ENCODE results near the gene VEGFB. TPM values are rescaled to one million over a fixed set of nuclear protein-coding genes. Genes with fewer than 3 reads are reported as not detected.

The VEGFB gene
- total and polyA plus RNA-seq, 8 donors, result 72.9 to 132 (median 86.6) TPM

GRCh38 chr11:64267207-64267945 lies 33.0 kb downstream of the VEGFB start:
- ATAC-seq (no peak), DNase-seq (peak in 1 of 4 donors; percentile 85)
- H3K27ac ChIP-seq, result peak overlapping the region; percentile 97 to 100
- TF ChIP-seq CTCF (IDR thresholded peaks at IDR 0.05), result no peak
- H3K27me3 ChIP-seq, result no peaks in the 10 kb centered on the region
- no peak overlapping the region for H3K4me3 ChIP-seq
- intact Hi-C loops (cut with DNase I), result no loop called here
- H3K36me3 ChIP-seq, result peaks cover 0 to 50% of the 10 kb centered on the region in 2 donors
- H3K9me3 ChIP-seq, result no peaks in the 10 kb centered on the region
- peaks cover 13 to 35% of the 10 kb centered on the region in 2 donors for H3K4me1 ChIP-seq

- peak overlapping the region; percentile 71 to 81 for H3K4me3 ChIP-seq
- H3K9me3 ChIP-seq, result no peaks in the 10 kb centered on the region
These were observed 33.9 kb downstream of the VEGFB start for GRCh38 chr11:64268025-64268892.

GRCh38 chr11:64268893-64269539 lies 34.6 kb downstream of the VEGFB start:
- TF ChIP-seq CTCF (IDR thresholded peaks at IDR 0.05), result no peak
- ATAC-seq, result peak; percentile 14
- DNase-seq, result peak in 3 of 4 donors; percentile 30 to 90 (median 79)
- H3K4me1 ChIP-seq, result peaks cover 13 to 44% of the 10 kb centered on the region in 2 donors
- H3K4me3 ChIP-seq, result peak overlapping the region; percentile 71 to 81
- H3K27me3 ChIP-seq, result no peaks in the 10 kb centered on the region
- H3K27ac ChIP-seq, result peak overlapping the region; percentile 97 to 100
- intact Hi-C loops (cut with DNase I), result no loop called here
- H3K36me3 ChIP-seq, result peaks cover 0 to 34% of the 10 kb centered on the region in 2 donors
- H3K9me3 ChIP-seq, result no peaks in the 10 kb centered on the region

More at GRCh38 chr11:64268025-64268892, 33.9 kb downstream of the VEGFB start:
- DNase-seq (peak in 3 of 4 donors; percentile 61 to 82 (median 66)), ATAC-seq (no peak)
- TF ChIP-seq CTCF (IDR thresholded peaks at IDR 0.05), result no peak
- H3K27me3 ChIP-seq, result no peaks in the 10 kb centered on the region
- intact Hi-C loops (cut with DNase I), result no loop called here
- H3K4me1 ChIP-seq, result peaks cover 13 to 44% of the 10 kb centered on the region in 2 donors
- H3K27ac ChIP-seq, result peak overlapping the region; percentile 97 to 100
- H3K36me3 ChIP-seq, result peaks cover 0 to 42% of the 10 kb centered on the region in 2 donors

GRCh38 chr11:64269540-64270220 lies 35.3 kb downstream of the VEGFB start:
- H3K36me3 ChIP-seq, result peaks cover 0 to 27% of the 10 kb centered on the region in 2 donors
- peak overlapping the region; percentile 71 to 81 for H3K4me3 ChIP-seq
- H3K27ac ChIP-seq, result peak overlapping the region; percentile 97 to 100
- peaks cover 13 to 44% of the 10 kb centered on the region in 2 donors for H3K4me1 ChIP-seq
- ATAC-seq, result peak; percentile 84
- no peaks in the 10 kb centered on the region for H3K9me3 ChIP-seq
- intact Hi-C loops (cut with DNase I), result no loop called here
- H3K27me3 ChIP-seq, result no peaks in the 10 kb centered on the region
- DNase-seq, result peak; percentile 98 to 100 (median 98)
- no peak for TF ChIP-seq CTCF (IDR thresholded peaks at IDR 0.05)
